ENCODE measurements around the gene PIAS3.

DNA sequence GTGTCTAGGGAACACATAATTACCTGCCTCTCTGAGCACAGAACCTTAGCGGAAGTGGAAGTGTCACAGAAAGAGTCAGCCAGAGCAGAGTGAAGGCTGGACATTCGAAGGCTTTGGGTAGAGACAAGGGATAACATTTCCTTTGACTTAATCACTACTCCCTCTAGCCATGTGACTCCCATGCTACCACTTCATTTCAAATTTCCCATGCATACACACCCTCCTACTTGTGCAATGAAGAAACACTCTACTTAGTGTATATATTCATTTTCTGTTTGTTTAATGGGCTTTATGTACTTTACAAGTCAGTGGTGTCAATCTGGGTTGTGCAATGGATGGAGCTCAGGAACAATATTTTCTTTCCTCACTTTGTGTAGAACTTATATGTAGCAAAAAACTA is 19.8 kb upstream of the PIAS3 start:
- TF ChIP-seq ZNF2 (tag by site-specific recombination; IDR thresholded peaks at IDR 0.05) = no peak
- TF ChIP-seq CTCF (tag by site-specific recombination; IDR thresholded peaks at IDR 0.05) = no peak

All from HEK293 (cell line).